ENCODE data around the gene PPP3CA. TPM values are rescaled to one million over a fixed set of nuclear protein-coding genes. Genes with fewer than 3 reads are reported as not detected.

Gene PPP3CA
- total and polyA plus RNA-seq, 2 of the 13 experiments (the other 11 are each of a cell fraction or from before 2014, with no cell fraction given) = 4.8 to 13.2 TPM

- TF ChIP-seq KIAA2018 (CRISPR knock-in tag; IDR thresholded peaks at IDR 0.05; ENCODE audit: borderline replicate concordance) (no peak), YY1 (IDR thresholded peaks at IDR 0.05; ENCODE audit: insufficient read depth, insufficient replicate concordance, low read depth, low read length) (no peak), ZNF180 (CRISPR knock-in tag; IDR thresholded peaks at IDR 0.05; ENCODE audit: borderline replicate concordance, low read depth) (no peak), ZSCAN12 (CRISPR knock-in tag; IDR thresholded peaks at IDR 0.05) (no peak), ZNF740 (CRISPR knock-in tag; IDR thresholded peaks at IDR 0.05) (no peak), ZNF7 (CRISPR knock-in tag; IDR thresholded peaks at IDR 0.05) (no peak)
These were observed 315.4 kb downstream of the PPP3CA start (continued) for GRCh38 chr4:101031971-101032370.
